ENCODE measurements around the gene CACNA1F. TPM values are rescaled to one million over a fixed set of nuclear protein-coding genes. Genes with fewer than 3 reads are reported as not detected.

CACNA1F gene
- total RNA-seq, 1 experiment from 2014 or later, result not detected

- H3K27ac ChIP-seq, result no peak overlapping the region
Measured at GRCh38 chrX:49203536-49203935, 29.6 kb downstream of the CACNA1F start.

GRCh38 chrX:49202022-49202421, 31.1 kb downstream of the CACNA1F start:
- CTCF ChIA-PET, result no interaction called here

More at GRCh38 chrX:49203536-49203935, 29.6 kb downstream of the CACNA1F start:
- no peaks in the 10 kb centered on the region for H3K36me3 ChIP-seq (ENCODE audit: low read depth)
- no peaks in the 10 kb centered on the region for H3K79me2 ChIP-seq (ENCODE audit: low read depth)
- H3K4me2 ChIP-seq, result no peak overlapping the region
- ChIA-PET POLR2A (ENCODE audit: unreplicated experiment) (no interaction called here), CTCF (no interaction called here)
- H3K4me1 ChIP-seq (replicated peaks; ENCODE audit: insufficient read depth), result no peaks in the 10 kb centered on the region
- no TSS peak for BruUV-seq (replicated peaks)
- H2AFZ ChIP-seq, result no peak overlapping the region
- no peak overlapping the region for H3K4me3 ChIP-seq
- H3F3A ChIP-seq (ENCODE audit: insufficient read depth, low read depth), result no peaks in the 10 kb centered on the region
- TF ChIP-seq, protein P1, sequence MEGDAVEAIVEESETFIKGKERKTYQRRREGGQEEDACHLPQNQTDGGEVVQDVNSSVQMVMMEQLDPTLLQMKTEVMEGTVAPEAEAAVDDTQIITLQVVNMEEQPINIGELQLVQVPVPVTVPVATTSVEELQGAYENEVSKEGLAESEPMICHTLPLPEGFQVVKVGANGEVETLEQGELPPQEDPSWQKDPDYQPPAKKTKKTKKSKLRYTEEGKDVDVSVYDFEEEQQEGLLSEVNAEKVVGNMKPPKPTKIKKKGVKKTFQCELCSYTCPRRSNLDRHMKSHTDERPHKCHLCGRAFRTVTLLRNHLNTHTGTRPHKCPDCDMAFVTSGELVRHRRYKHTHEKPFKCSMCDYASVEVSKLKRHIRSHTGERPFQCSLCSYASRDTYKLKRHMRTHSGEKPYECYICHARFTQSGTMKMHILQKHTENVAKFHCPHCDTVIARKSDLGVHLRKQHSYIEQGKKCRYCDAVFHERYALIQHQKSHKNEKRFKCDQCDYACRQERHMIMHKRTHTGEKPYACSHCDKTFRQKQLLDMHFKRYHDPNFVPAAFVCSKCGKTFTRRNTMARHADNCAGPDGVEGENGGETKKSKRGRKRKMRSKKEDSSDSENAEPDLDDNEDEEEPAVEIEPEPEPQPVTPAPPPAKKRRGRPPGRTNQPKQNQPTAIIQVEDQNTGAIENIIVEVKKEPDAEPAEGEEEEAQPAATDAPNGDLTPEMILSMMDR (conservative IDR thresholded peaks at IDR 0.05), result no peak
- TF ChIP-seq EZH2 (IDR thresholded peaks at IDR 0.05; ENCODE audit: low read depth), result no peak
- no peaks in the 10 kb centered on the region for H3K9me3 ChIP-seq (ENCODE audit: insufficient read depth, low read depth)
- no peaks in the 10 kb centered on the region for H4K20me1 ChIP-seq (ENCODE audit: insufficient read depth)
- H3K9me2 ChIP-seq (ENCODE audit: insufficient read depth), result no peaks in the 10 kb centered on the region
- intact Hi-C loops (cut with micrococcal nuclease; ENCODE audit: unreplicated experiment), result no loop called here
- H3K27me3 ChIP-seq (ENCODE audit: insufficient read depth, low read depth), result no peaks in the 10 kb centered on the region
- no peak for DNase-seq

DNA sequence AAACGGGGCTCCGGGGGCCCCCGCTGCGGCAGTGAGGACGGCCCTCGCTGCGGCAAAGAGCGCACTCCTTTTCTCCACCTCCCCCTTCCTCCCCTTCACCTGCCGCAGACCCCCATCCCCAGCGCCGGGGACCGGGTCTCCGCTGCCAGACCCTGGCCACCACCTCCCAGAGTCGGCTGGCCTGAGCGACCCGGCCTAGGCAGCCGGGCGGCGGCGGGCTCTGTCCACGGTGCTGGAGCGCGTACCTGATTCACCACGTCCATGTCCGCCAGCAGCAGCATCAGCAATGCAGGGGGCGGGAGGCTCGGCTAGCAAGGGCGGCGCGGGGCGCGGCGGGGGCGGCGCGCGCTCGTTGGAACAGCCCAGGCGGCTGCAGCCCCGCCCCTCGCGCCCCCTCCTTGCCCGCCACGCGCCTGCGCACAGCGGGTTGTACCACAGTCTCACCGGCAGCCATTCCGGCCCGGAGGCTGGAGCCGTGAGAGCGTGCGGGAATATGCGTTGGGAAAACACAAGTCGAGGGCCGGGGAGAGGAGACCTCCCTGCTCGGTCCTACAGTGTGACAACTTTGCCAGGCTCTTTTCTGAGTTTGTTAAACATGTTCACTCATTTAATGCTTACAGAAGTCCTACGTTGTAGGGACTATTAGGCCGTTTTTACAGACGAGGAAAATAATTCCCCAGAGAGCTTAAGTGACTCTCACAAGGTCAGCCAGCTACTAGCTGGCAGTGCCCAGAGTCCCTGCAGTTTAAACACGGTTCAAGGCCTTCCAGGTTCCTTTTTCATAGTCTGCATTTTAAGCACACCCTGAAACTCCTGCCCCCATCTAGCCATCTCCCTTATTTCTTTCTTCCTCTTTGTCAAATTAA, 33.0 kb downstream of the CACNA1F start, which contains the start of gene SYP:
Gene SYP, minus strand, starts transcription at position 288 of the 866 bp plus-strand sequence. Its CDS starts 7 bp downstream, at position 281.
- Histone ChIP-seq H3K27ac (no peak within 1 kb of the TSS), H3K4me3 (peak within 1 kb of the TSS; percentile 40; the same call in 1 of the 2 replicates), H3K4me1 (replicated peaks; ENCODE audit: insufficient read depth) (no peaks in the 10 kb centered on the region), H3K36me3 (ENCODE audit: low read depth) (no peaks in the 10 kb centered on the region), H3K4me2 (peak within 1 kb of the TSS; percentile 69), H3K27me3 (ENCODE audit: insufficient read depth, low read depth) (no peaks in the 10 kb centered on the region), H3K79me2 (ENCODE audit: low read depth) (no peaks in the 10 kb centered on the region), H3K9me2 (ENCODE audit: insufficient read depth) (no peaks in the 10 kb centered on the region), H3F3A (ENCODE audit: insufficient read depth, low read depth) (no peaks in the 10 kb centered on the region), H3K9me3 (ENCODE audit: insufficient read depth, low read depth) (no peaks in the 10 kb centered on the region), H4K20me1 (ENCODE audit: insufficient read depth) (no peaks in the 10 kb centered on the region), H2AFZ (0 out of 2 replicates have a peak within 1 kb of the TSS, but pooled peaks have one; percentile 67)
- CTCF ChIA-PET, result no interaction called here
- intact Hi-C loops (cut with micrococcal nuclease; ENCODE audit: unreplicated experiment), result no loop called here
- no TSS peak for BruUV-seq (replicated peaks)
- POLR2A ChIA-PET (ENCODE audit: unreplicated experiment), result interaction anchor here (0.6 kb wide), 1 partner anchor 9 kb away, joined by 3 read pairs; no protein-coding TSS in a partner anchor
- TF ChIP-seq, protein P1 (conservative IDR thresholded peaks at IDR 0.05), result no peak
- no peak for TF ChIP-seq EZH2 (IDR thresholded peaks at IDR 0.05; ENCODE audit: low read depth)
- peak; percentile 44 to 76 for DNase-seq

More at GRCh38 chrX:49202022-49202421, 31.1 kb downstream of the CACNA1F start:
- no peak overlapping the region for H3K4me2 ChIP-seq
- no peaks in the 10 kb centered on the region for H3K4me1 ChIP-seq (replicated peaks; ENCODE audit: insufficient read depth)
- no peak overlapping the region for H2AFZ ChIP-seq
- H3F3A ChIP-seq (ENCODE audit: insufficient read depth, low read depth), result no peaks in the 10 kb centered on the region
- no peak overlapping the region for H3K27ac ChIP-seq
- no peak overlapping the region for H3K4me3 ChIP-seq
- POLR2A ChIA-PET (ENCODE audit: unreplicated experiment), result no interaction called here
- intact Hi-C loops (cut with micrococcal nuclease; ENCODE audit: unreplicated experiment), result no loop called here
- no peaks in the 10 kb centered on the region for H4K20me1 ChIP-seq (ENCODE audit: insufficient read depth)
- no TSS peak for BruUV-seq (replicated peaks)
- no peak for TF ChIP-seq EZH2 (IDR thresholded peaks at IDR 0.05; ENCODE audit: low read depth)
- TF ChIP-seq, protein P1 (conservative IDR thresholded peaks at IDR 0.05), result no peak
- H3K36me3 ChIP-seq (ENCODE audit: low read depth), result no peaks in the 10 kb centered on the region
- no peaks in the 10 kb centered on the region for H3K79me2 ChIP-seq (ENCODE audit: low read depth)
- no peaks in the 10 kb centered on the region for H3K9me3 ChIP-seq (ENCODE audit: insufficient read depth, low read depth)
- DNase-seq, result no peak
- no peaks in the 10 kb centered on the region for H3K27me3 ChIP-seq (ENCODE audit: insufficient read depth, low read depth)
- no peaks in the 10 kb centered on the region for H3K9me2 ChIP-seq (ENCODE audit: insufficient read depth)
